GM10266 (cell line): Measurements from ENCODE around the gene CACNA1D.

ENCODE experiments used
- DNase-seq: peaks from one replicate; pipeline ENCODE4 v3.0.0; 2012; ENCODE audit errors: extremely low spot score
- CTCF ChIP-seq: IDR thresholded peaks from 2 replicates; pipeline ENCODE4 v1.5.1; 2012; ENCODE audit warnings: mild to moderate bottlenecking, low read depth; ENCODE audit not compliant: control insufficient read depth, insufficient read depth; ENCODE audit errors: missing control alignments

The CACNA1D gene

DNA sequence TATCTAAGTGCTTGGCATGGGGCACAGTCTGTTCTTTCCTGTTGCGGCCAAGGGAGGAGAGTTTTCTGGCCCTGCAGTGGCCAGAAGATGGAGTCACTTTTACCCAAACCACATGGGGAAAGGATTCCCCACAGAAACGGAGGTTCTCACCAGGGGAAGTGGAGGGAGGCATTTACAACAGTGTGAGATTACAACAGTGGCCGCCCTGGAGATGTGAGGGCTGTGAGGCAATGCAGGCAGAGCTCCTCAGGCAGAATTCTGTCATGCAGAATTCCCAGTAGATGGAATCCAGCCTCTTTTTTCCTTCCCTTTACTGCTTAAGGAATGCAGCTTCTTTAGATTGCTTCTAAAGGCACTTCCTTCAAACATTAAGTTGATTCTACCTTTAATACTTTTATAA lies 83.1 kb downstream of the CACNA1D start:
- TF ChIP-seq CTCF: no peak
- no peak for DNase-seq

DNA sequence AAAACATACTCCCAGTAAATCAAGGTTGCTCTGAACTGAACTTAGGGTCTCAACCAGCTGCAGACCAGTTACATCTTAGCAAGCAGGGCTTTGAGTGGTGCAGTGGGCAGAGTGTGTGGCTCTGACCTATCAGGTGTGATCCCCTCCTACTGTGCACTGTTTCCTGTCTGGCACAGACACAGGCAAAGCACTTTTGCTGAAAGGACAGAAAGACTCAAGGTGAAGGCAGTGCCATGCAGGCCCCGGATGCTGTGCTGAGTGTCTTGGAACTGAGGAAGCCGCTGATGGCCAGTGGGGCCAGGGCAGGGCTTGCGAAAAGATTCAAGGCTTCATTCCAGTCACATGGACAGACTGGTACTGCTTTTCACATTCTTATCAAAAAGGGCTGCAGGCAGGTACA lies 85.2 kb downstream of the CACNA1D start:
- no peak for DNase-seq
- no peak for TF ChIP-seq CTCF

- TF ChIP-seq CTCF: no peak
- no peak for DNase-seq
These were observed 87.3 kb downstream of the CACNA1D start for GRCh38 chr3:53581671-53582070.

GRCh38 chr3:53583161-53583690 lies 88.8 kb downstream of the CACNA1D start:
- TF ChIP-seq CTCF: no peak
- DNase-seq: no peak

- no peak for TF ChIP-seq CTCF
- no peak for DNase-seq
These were observed 90.6 kb downstream of the CACNA1D start for GRCh38 chr3:53585049-53585448.

DNA sequence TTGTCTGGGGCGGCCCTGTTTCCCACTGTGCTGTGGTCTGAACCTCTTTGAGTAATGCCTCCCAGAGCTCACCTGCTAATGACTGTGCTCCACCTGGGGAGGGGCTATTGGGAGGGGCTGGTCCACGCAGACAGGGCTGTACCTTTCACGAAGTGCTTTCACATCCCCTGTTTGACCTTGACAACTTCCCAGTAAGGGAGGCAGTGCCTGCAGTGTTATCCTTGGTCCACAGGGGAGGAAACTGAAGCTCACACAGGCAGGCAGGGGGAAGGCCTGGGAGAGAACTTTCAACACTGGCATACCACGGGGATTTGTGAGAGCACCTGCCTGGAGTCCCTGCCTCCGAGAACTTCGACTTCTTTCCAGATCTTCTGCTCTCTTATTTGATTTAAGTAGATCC lies 91.2 kb downstream of the CACNA1D start:
- no peak for DNase-seq
- no peak for TF ChIP-seq CTCF

GRCh38 chr3:53588122-53588521 lies 93.7 kb downstream of the CACNA1D start:
- DNase-seq: no peak
- TF ChIP-seq CTCF: no peak
